ENCODE results near the gene SLC25A24.

Gene SLC25A24

GRCh38 chr1:108089477-108089876, 110.7 kb downstream of the SLC25A24 start:
- DNase-seq, result no peak

GRCh38 chr1:108085628-108086027, 114.5 kb downstream of the SLC25A24 start:
- DNase-seq, result no peak

- no peak for DNase-seq
Measured at GRCh38 chr1:108084866-108085477, 115.2 kb downstream of the SLC25A24 start.
